PC-9 (cell line): ENCODE data around the gene JAK1. TPM values are rescaled to one million over a fixed set of nuclear protein-coding genes. Genes with fewer than 3 reads are reported as not detected.

Experiments used
- BruUV-seq: library from RNA; stranded (reverse); fragments of 400-500 nt; replicated peaks from 2 replicates; lab custom pipeline; 2021; lab: Mats Ljungman, UMichigan
- CTCF ChIA-PET: fragments of 300-600 bp; sonication (Branson Sonifier 250); formaldehyde crosslinking; loops from one replicate; lab custom pipeline; 2022; ENCODE audit warnings: antibody characterized with exemption; lab: Charles Lee
- POLR2A ChIA-PET: fragments of 300-600 bp; sonication (Branson Sonifier 250); formaldehyde crosslinking; loops from one replicate; lab custom pipeline; 2022; ENCODE audit warnings: antibody characterized with exemption; ENCODE audit not compliant: unreplicated experiment; lab: Charles Lee
- DNase-seq, 2 experiments: peaks; one replicate each; pipeline versions ENCODE4 v3.0.0 to v3.0.0-alpha.2; 2015 to 2022; ENCODE audit warnings: mixed read lengths in 1 of 2
- H2AFZ ChIP-seq: fragments of 200-600 bp; sonication (generic); 2 replicates; pipeline ENCODE4 v1.8.1; 2017; ENCODE audit warnings: antibody characterized with exemption
- H3F3A ChIP-seq: fragments of 200-600 bp; sonication (generic); 2 replicates; pipeline ENCODE4 v1.8.1; 2017; ENCODE audit warnings: antibody characterized with exemption, mild to moderate bottlenecking, low read depth; ENCODE audit not compliant: insufficient read depth
- H3K27ac ChIP-seq: fragments of 200-600 bp; sonication (generic); 2 replicates; pipeline ENCODE4 v1.6.1; 2016; ENCODE audit warnings: mixed run types
- H3K27me3 ChIP-seq: fragments of 200-600 bp; sonication (generic); 2 replicates; pipeline ENCODE4 v1.6.1; 2016; ENCODE audit warnings: low read depth, mixed run types; ENCODE audit not compliant: insufficient read depth
- H3K36me3 ChIP-seq: fragments of 200-600 bp; sonication (generic); 2 replicates; pipeline ENCODE4 v1.6.1; 2016; ENCODE audit warnings: low read depth, mixed run types
- H3K4me1 ChIP-seq: fragments of 200-600 bp; sonication (generic); replicated peaks from 2 replicates; pipeline ENCODE4 v1.6.1; 2016; ENCODE audit warnings: mixed run types; ENCODE audit not compliant: insufficient read depth
- H3K4me2 ChIP-seq: fragments of 200-600 bp; sonication (generic); 2 replicates; pipeline ENCODE4 v1.6.1; 2017; ENCODE audit warnings: mixed run types
- H3K4me3 ChIP-seq: fragments of 200-600 bp; sonication (generic); 2 replicates; pipeline ENCODE4 v1.6.1; 2016; ENCODE audit warnings: mixed run types
- H3K79me2 ChIP-seq: fragments of 200-600 bp; sonication (generic); 2 replicates; pipeline ENCODE4 v1.6.1; 2017; ENCODE audit warnings: low read depth, mixed run types
- H3K9me2 ChIP-seq: fragments of 200-600 bp; sonication (generic); 2 replicates; pipeline ENCODE4 v1.8.1; 2017; ENCODE audit warnings: mild to moderate bottlenecking; ENCODE audit not compliant: insufficient read depth
- H3K9me3 ChIP-seq: fragments of 200-600 bp; sonication (generic); 2 replicates; pipeline ENCODE4 v1.8.1; 2016; ENCODE audit warnings: low read depth; ENCODE audit not compliant: insufficient read depth
- H4K20me1 ChIP-seq: fragments of 200-600 bp; sonication (generic); 2 replicates; pipeline ENCODE4 v1.8.1; 2017; ENCODE audit not compliant: insufficient read depth
- EZH2 ChIP-seq: fragments of 200-600 bp; sonication (generic); IDR thresholded peaks from 2 replicates; pipeline ENCODE4 v1.8.0; 2017; ENCODE audit warnings: antibody characterized with exemption, low read depth
- intact Hi-C: fragments of 100-400 bp; cut with micrococcal nuclease; formaldehyde crosslinking; loops from one replicate; pipeline ENCODE4 v1.10.0; 2022; ENCODE audit not compliant: unreplicated experiment
- total RNA-seq: library from RNA; stranded (reverse); gene quantifications from 2 replicates; pipeline ENCODE4 v1.2.3, GENCODE V29; 2021
- TF ChIP-seq, protein P1 (sequence below): fragments of 200-600 bp; sonication (generic); conservative IDR thresholded peaks from 2 replicates; pipeline ENCODE4 v1.6.1; 2017; ENCODE audit warnings: mixed run types, antibody characterized with exemption, mild to moderate bottlenecking, moderate library complexity

Gene JAK1
- total RNA-seq, 1 experiment from 2014 or later = 88.5 TPM

DNA sequence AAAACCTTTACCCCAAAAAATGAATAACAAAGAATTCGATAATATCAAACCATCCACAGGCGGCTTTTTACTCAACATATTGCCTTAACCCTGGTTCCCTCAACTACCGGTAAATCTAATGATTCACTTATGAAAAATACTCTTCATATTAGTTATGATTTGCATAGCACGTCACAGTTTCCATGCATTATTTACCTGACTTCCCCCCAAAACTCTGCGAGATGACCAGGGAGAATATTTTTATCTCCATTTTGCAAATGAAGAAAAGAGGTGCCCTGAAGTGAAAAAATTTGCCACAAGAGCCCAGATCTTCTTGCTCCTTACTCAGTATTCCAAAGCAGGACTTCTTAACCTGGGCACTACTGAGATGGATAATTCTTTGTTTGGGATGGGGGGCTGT, 2.9 kb downstream of the JAK1 start:
- no TSS peak for BruUV-seq
- no peak overlapping the region for H2AFZ ChIP-seq
- H3K79me2 ChIP-seq = peaks cover 70% of the 10 kb centered on the region
- no peaks in the 10 kb centered on the region for H3K36me3 ChIP-seq
- ChIA-PET CTCF (no interaction called here), POLR2A (no interaction called here)
- no peak overlapping the region for H3K4me2 ChIP-seq
- H3K4me3 ChIP-seq = no peak overlapping the region
- no peaks in the 10 kb centered on the region for H3F3A ChIP-seq
- peaks cover 15% of the 10 kb centered on the region for H4K20me1 ChIP-seq
- TF ChIP-seq EZH2 = no peak
- TF ChIP-seq, protein P1, sequence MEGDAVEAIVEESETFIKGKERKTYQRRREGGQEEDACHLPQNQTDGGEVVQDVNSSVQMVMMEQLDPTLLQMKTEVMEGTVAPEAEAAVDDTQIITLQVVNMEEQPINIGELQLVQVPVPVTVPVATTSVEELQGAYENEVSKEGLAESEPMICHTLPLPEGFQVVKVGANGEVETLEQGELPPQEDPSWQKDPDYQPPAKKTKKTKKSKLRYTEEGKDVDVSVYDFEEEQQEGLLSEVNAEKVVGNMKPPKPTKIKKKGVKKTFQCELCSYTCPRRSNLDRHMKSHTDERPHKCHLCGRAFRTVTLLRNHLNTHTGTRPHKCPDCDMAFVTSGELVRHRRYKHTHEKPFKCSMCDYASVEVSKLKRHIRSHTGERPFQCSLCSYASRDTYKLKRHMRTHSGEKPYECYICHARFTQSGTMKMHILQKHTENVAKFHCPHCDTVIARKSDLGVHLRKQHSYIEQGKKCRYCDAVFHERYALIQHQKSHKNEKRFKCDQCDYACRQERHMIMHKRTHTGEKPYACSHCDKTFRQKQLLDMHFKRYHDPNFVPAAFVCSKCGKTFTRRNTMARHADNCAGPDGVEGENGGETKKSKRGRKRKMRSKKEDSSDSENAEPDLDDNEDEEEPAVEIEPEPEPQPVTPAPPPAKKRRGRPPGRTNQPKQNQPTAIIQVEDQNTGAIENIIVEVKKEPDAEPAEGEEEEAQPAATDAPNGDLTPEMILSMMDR = no peak
- no peak overlapping the region for H3K27ac ChIP-seq
- H3K27me3 ChIP-seq = no peaks in the 10 kb centered on the region
- H3K9me3 ChIP-seq = no peaks in the 10 kb centered on the region
- peaks cover 19% of the 10 kb centered on the region for H3K4me1 ChIP-seq
- no peaks in the 10 kb centered on the region for H3K9me2 ChIP-seq
- DNase-seq = no peak
- intact Hi-C loops = loop anchor here (10.0 kb wide), 1 partner anchor 211 kb away; no protein-coding TSS in a partner anchor

DNA sequence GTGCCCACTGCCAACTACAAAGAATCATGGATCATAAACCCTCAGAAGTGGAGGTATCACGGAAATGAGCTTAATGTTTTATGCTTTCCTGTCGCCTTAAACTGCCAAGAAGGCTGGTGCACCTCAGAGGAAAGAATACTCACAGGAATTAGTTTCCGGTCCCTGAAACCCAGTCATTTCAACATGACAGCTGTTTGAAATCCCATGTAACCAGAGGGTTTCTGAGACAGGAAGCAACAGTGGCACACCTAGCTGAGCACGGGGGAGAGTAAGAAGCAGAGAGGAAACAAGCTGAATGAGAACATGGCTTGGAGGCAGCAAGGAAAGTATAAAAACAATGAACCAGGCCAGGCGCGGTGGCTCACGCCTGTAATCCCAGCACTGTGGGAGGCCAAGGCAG, 3.9 kb downstream of the JAK1 start:
- Histone ChIP-seq H4K20me1 (peaks cover 15% of the 10 kb centered on the region), H3K4me2 (no peak overlapping the region), H2AFZ (no peak overlapping the region), H3K79me2 (peaks cover 76% of the 10 kb centered on the region), H3K27me3 (no peaks in the 10 kb centered on the region), H3K9me3 (no peaks in the 10 kb centered on the region), H3K4me3 (no peak overlapping the region), H3K4me1 (peaks cover 18% of the 10 kb centered on the region), H3K9me2 (no peaks in the 10 kb centered on the region), H3K36me3 (no peaks in the 10 kb centered on the region), H3F3A (no peaks in the 10 kb centered on the region), H3K27ac (no peak overlapping the region)
- intact Hi-C loops = loop anchor here (10.0 kb wide), 1 partner anchor 212 kb away; no protein-coding TSS in a partner anchor
- ChIA-PET POLR2A (interaction anchor here (0.6 kb wide), 1 partner anchor 69 kb away, joined by 3 read pairs; no protein-coding TSS in a partner anchor), CTCF (no interaction called here)
- no peak for DNase-seq
- BruUV-seq = no TSS peak
- TF ChIP-seq, protein P1 = no peak
- TF ChIP-seq EZH2 = no peak

DNA sequence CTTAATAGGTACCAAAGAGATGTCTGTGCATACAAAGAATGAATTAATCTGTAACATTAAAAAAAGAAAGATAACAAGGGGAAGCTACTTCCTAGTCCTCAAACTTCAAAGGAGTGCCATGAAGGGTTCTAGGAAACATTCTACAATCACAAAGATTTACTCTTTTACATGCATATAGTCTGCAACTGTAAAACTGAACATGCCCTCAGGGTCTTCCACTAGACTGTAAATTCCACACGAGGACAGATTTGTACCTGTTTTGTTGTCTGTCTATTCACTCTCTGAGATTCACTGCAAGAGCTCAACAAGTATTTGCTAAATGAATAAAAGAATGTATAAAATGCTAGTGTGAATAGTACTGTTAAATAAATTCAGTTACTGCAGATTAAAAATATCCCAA, 4.4 kb downstream of the JAK1 start:
- Histone ChIP-seq H4K20me1 (peaks cover 15% of the 10 kb centered on the region), H3K9me2 (no peaks in the 10 kb centered on the region), H3K27ac (no peak overlapping the region), H3K4me2 (no peak overlapping the region), H3K4me3 (no peak overlapping the region), H2AFZ (no peak overlapping the region), H3K27me3 (no peaks in the 10 kb centered on the region), H3K36me3 (no peaks in the 10 kb centered on the region), H3K4me1 (peaks cover 15% of the 10 kb centered on the region), H3F3A (peaks cover under 1% of the 10 kb centered on the region; the same call in 1 of the 2 replicates), H3K9me3 (no peaks in the 10 kb centered on the region), H3K79me2 (peaks cover 81% of the 10 kb centered on the region)
- no TSS peak for BruUV-seq
- DNase-seq = no peak
- TF ChIP-seq, protein P1 = no peak
- no peak for TF ChIP-seq EZH2
- ChIA-PET POLR2A (interaction anchor here (0.5 to 0.6 kb wide), 2 partner anchors 22 to 69 kb away, joined by 3 to 4 read pairs; no protein-coding TSS in a partner anchor), CTCF (no interaction called here)
- intact Hi-C loops = loop anchor here (10.0 kb wide), 1 partner anchor 213 kb away; no protein-coding TSS in a partner anchor
